GM13977 (cell line): Measurements from ENCODE around the gene IPO11.
A peak's percentile ranks its signal among the peaks of the same experiment; 100 is the strongest.

Source experiments
- DNase-seq: peaks from one replicate; pipeline ENCODE4 v3.0.0; 2012; ENCODE audit warnings: low spot score
- CTCF ChIP-seq: IDR thresholded peaks from 2 replicates; pipeline ENCODE4 v1.5.1; 2012; ENCODE audit warnings: mild to moderate bottlenecking, control low read depth; ENCODE audit not compliant: insufficient read depth; ENCODE audit errors: extremely low read depth, missing control alignments
- in situ Hi-C: fragments of 300-500 bp; cut with MboI; formaldehyde crosslinking; loops from one replicate; pipeline ENCODE4 v1.12.0; 2022; ENCODE audit warnings: low sequenced_read_pairs, low pct_unique_long_range_greater_than_20kb, mixed read lengths, inconsistent platforms; ENCODE audit not compliant: unreplicated experiment

The IPO11 gene

GRCh38 chr5:62577488-62577887, 164.9 kb downstream of the IPO11 start:
- DNase-seq = no peak
- in situ Hi-C loops = no loop called here
- TF ChIP-seq CTCF = no peak

GRCh38 chr5:62578540-62578939, 166.0 kb downstream of the IPO11 start, which contains the start of gene LRRC70:
Gene LRRC70, plus strand, starts transcription at chr5:62578819. Its CDS starts 620 bp downstream, at chr5:62579439.
- DNase-seq = peak; percentile 24
- in situ Hi-C loops = no loop called here
- TF ChIP-seq CTCF = no peak

- DNase-seq = no peak
- no peak for TF ChIP-seq CTCF
- in situ Hi-C loops = no loop called here
These were observed 167.2 kb downstream of the IPO11 start for GRCh38 chr5:62579761-62580160.

GRCh38 chr5:62581836-62582597, 169.5 kb downstream of the IPO11 start:
- TF ChIP-seq CTCF = no peak
- in situ Hi-C loops = no loop called here
- no peak for DNase-seq

GRCh38 chr5:62584391-62584790, 171.8 kb downstream of the IPO11 start:
- in situ Hi-C loops = no loop called here

GRCh38 chr5:62585306-62585705, 172.7 kb downstream of the IPO11 start:
- TF ChIP-seq CTCF = no peak
- in situ Hi-C loops = no loop called here
- DNase-seq = no peak

More at GRCh38 chr5:62584391-62584790, 171.8 kb downstream of the IPO11 start:
- no peak for TF ChIP-seq CTCF
- DNase-seq = no peak

- no peak for TF ChIP-seq CTCF
- in situ Hi-C loops = no loop called here
- DNase-seq = no peak
These were observed 173.2 kb downstream of the IPO11 start for GRCh38 chr5:62585751-62586150.
